GM23338 (cell line): ENCODE data around the gene VSIG10L. TPM values are rescaled to one million over a fixed set of nuclear protein-coding genes. Genes with fewer than 3 reads are reported as not detected.

Source experiments
- ATAC-seq: fragments of 200-7000 bp; cut with Tn5 transposase; 3 replicates; pipeline ENCODE4 v1.9.1; 2020
- DNase-seq: peaks from one replicate; pipeline ENCODE4 v3.0.0-alpha.2; 2015; ENCODE audit warnings: low spot score
- H2AFZ ChIP-seq: fragments of 200-600 bp; sonication (generic); 2 replicates; pipeline ENCODE4 v1.8.0; 2016; ENCODE audit warnings: antibody characterized with exemption, mild to moderate bottlenecking, moderate library complexity
- H3F3A ChIP-seq: fragments of 200-600 bp; sonication (generic); replicated peaks from 2 replicates; pipeline ENCODE4 v1.8.0; 2017; ENCODE audit warnings: antibody characterized with exemption, mixed run types, low read depth
- H3K27ac ChIP-seq: fragments of 200-600 bp; sonication (generic); 2 replicates; pipeline ENCODE4 v1.6.1; 2016; ENCODE audit warnings: low read depth
- H3K27me3 ChIP-seq: fragments of 200-600 bp; sonication (generic); 2 replicates; pipeline ENCODE4 v1.8.0; 2016; ENCODE audit warnings: mild to moderate bottlenecking, mixed run types, moderate library complexity; ENCODE audit not compliant: insufficient read depth
- H3K36me3 ChIP-seq: fragments of 200-600 bp; sonication (generic); 2 replicates; pipeline ENCODE4 v1.8.0; 2016; ENCODE audit warnings: mild to moderate bottlenecking; ENCODE audit not compliant: insufficient read depth
- H3K4me1 ChIP-seq: fragments of 200-600 bp; sonication (generic); 2 replicates; pipeline ENCODE4 v1.8.0; 2016; ENCODE audit warnings: mild to moderate bottlenecking, moderate library complexity; ENCODE audit not compliant: insufficient read depth
- H3K4me2 ChIP-seq: fragments of 200-600 bp; sonication (generic); 2 replicates; pipeline ENCODE4 v1.7.1; 2017; ENCODE audit warnings: mixed run types
- H3K4me3 ChIP-seq: fragments of 200-600 bp; sonication (generic); 2 replicates; pipeline ENCODE4 v1.6.1; 2016; ENCODE audit warnings: mixed run types
- H3K79me2 ChIP-seq: fragments of 200-600 bp; sonication (generic); replicated peaks from 2 replicates; pipeline ENCODE4 v1.8.0; 2017; ENCODE audit warnings: mild to moderate bottlenecking; ENCODE audit not compliant: insufficient read depth
- H3K9me2 ChIP-seq: fragments of 200-600 bp; sonication (generic); 2 replicates; pipeline ENCODE4 v1.8.0; 2017; ENCODE audit not compliant: insufficient read depth
- H4K20me1 ChIP-seq: fragments of 200-600 bp; sonication (generic); replicated peaks from 2 replicates; pipeline ENCODE4 v1.8.0; 2017; ENCODE audit warnings: mild to moderate bottlenecking; ENCODE audit not compliant: insufficient read depth
- H3K27ac Mint-ChIP-seq: 2 replicates; pipeline ENCODE4 v1.8.0; 2020; ENCODE audit warnings: inconsistent platforms, mild to moderate bottlenecking, moderate library complexity, mixed read lengths
- H3K27me3 Mint-ChIP-seq: 3 replicates; pipeline ENCODE4 v1.8.0; 2022; ENCODE audit warnings: low read depth, mild to moderate bottlenecking, moderate library complexity, mixed read lengths, inconsistent platforms; ENCODE audit not compliant: insufficient read depth, poor library complexity
- H3K36me3 Mint-ChIP-seq: 3 replicates; pipeline ENCODE4 v1.8.0; 2021; ENCODE audit warnings: low read depth, mild to moderate bottlenecking, inconsistent platforms, moderate library complexity, mixed read lengths
- H3K4me1 Mint-ChIP-seq: 3 replicates; pipeline ENCODE4 v1.8.0; 2020; ENCODE audit warnings: mild to moderate bottlenecking, inconsistent platforms, mixed read lengths
- H3K4me3 Mint-ChIP-seq: 3 replicates; pipeline ENCODE4 v1.8.0; 2021; ENCODE audit warnings: moderate library complexity, mild to moderate bottlenecking, inconsistent platforms, mixed read lengths
- H3K9me3 Mint-ChIP-seq: 3 replicates; pipeline ENCODE4 v1.8.0; 2020; ENCODE audit warnings: moderate library complexity, mild to moderate bottlenecking, inconsistent platforms, mixed read lengths
- CREB1 ChIP-seq: fragments of 250-450 bp; sonication (Bioruptor Pico); IDR thresholded peaks from 2 replicates; pipeline ENCODE4 v1.5.0; 2020; ENCODE audit warnings: low read depth, mild to moderate bottlenecking, moderate library complexity
- ETS1 ChIP-seq: IDR thresholded peaks from 2 replicates; pipeline ENCODE4 v1.6.1; 2016; ENCODE audit warnings: antibody characterized with exemption
- EZH2 ChIP-seq: fragments of 200-600 bp; sonication (generic); IDR thresholded peaks from one replicate; pipeline ENCODE4 v1.8.0; 2017; ENCODE audit warnings: antibody characterized with exemption, mild to moderate bottlenecking, low read depth; ENCODE audit not compliant: unreplicated experiment
- EZH2phosphoT487 ChIP-seq: fragments of 200-600 bp; sonication (generic); IDR thresholded peaks from one replicate; pipeline ENCODE4 v1.8.1; 2018; ENCODE audit warnings: antibody characterized with exemption; ENCODE audit not compliant: unreplicated experiment
- JUNB ChIP-seq: IDR thresholded peaks from one replicate; pipeline ENCODE4 v1.6.1; 2016; ENCODE audit warnings: antibody characterized with exemption; ENCODE audit not compliant: unreplicated experiment
- NANOG ChIP-seq: IDR thresholded peaks from 2 replicates; pipeline ENCODE4 v1.6.1; 2016; ENCODE audit warnings: antibody characterized with exemption, borderline replicate concordance
- POLR2AphosphoS5 ChIP-seq: IDR thresholded peaks from 2 replicates; pipeline ENCODE4 v1.6.1; 2016; ENCODE audit warnings: antibody characterized with exemption, low read depth
- REST ChIP-seq: IDR thresholded peaks from one replicate; pipeline ENCODE4 v1.6.1; 2018; ENCODE audit warnings: antibody characterized with exemption; ENCODE audit not compliant: unreplicated experiment
- STAT1 ChIP-seq: IDR thresholded peaks from one replicate; pipeline ENCODE4 v1.6.1; 2016; ENCODE audit warnings: antibody characterized with exemption; ENCODE audit not compliant: unreplicated experiment
- ZNF114 ChIP-seq: fragments of 250-450 bp; sonication (Bioruptor Pico); IDR thresholded peaks from 2 replicates; pipeline ENCODE4 v1.5.0; 2020; ENCODE audit warnings: mild to moderate bottlenecking, moderate library complexity
- ZNF331 ChIP-seq: fragments of 250-450 bp; sonication (Bioruptor Pico); IDR thresholded peaks from 2 replicates; pipeline ENCODE4 v1.5.0; 2020; ENCODE audit warnings: low read depth, mild to moderate bottlenecking, moderate library complexity
- ZNF462 ChIP-seq: fragments of 250-450 bp; sonication (Bioruptor Pico); IDR thresholded peaks from 2 replicates; pipeline ENCODE4 v1.5.0; 2020; ENCODE audit warnings: mild to moderate bottlenecking, moderate library complexity
- polyA plus RNA-seq: library from polyadenylated mRNA; unstranded; fragments of >200 nt; fragmentation: Nextera tagmentation; extraction: Ambion mirVana; gene quantifications from 2 replicates; pipeline ENCODE4 v1.2.1, GENCODE V29; 2016
- total RNA-seq: library from RNA; depleted of rRNA; stranded (reverse); fragments of >200 nt; shearing (Covaris generic); gene quantifications from 2 replicates; pipeline ENCODE4 v1.2.3, GENCODE V29; 2014
- TF ChIP-seq, protein P1 (sequence below), 2 experiments: fragments of 200-600 bp in 1 of 2; sonication (generic) in 1 of 2; conservative IDR thresholded peaks; 2 replicates each; pipeline versions ENCODE4 v1.5.1 to v1.6.1; 2016 to 2017; ENCODE audit warnings: antibody characterized with exemption in 2 of 2, low read depth in 2 of 2, mild to moderate bottlenecking in 2 of 2, moderate library complexity in 1 of 2

VSIG10L gene
- total and polyA plus RNA-seq, 2 experiments from 2014 or later: 9.6 to 10.4 TPM

DNA sequence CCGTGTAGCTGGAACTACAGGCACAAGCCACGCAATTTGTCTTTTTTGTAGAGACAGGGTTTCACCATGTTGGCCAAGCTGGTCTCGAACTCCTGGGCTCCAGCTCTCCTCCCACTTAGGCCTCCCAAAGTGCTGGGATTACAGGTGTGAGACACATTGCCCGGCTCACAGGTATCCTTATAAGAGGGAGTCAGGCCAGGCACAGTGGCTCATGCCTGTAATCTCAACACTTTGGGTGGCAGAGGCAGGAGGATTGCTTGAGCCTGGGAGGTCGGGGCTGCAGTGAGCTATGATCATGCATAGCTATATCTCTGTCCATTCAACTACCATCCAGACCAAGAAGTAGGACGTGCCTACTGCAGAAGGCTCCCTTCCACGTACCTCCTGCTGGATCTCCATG is 40.7 kb downstream of the VSIG10L start:
- Mint-ChIP-seq H3K27ac (no peak overlapping the region), H3K9me3 (peaks cover 13% of the 10 kb centered on the region), H3K4me3 (no peak overlapping the region), H3K4me1 (peaks cover 9% of the 10 kb centered on the region), H3K27me3 (no peaks in the 10 kb centered on the region), H3K36me3 (peaks cover 4% of the 10 kb centered on the region; the same call in 1 of the 3 replicates)
- H3K9me2 ChIP-seq: no peaks in the 10 kb centered on the region
- no peak for ATAC-seq
- no peak overlapping the region for H3K27ac ChIP-seq
- no peak overlapping the region for H3K4me2 ChIP-seq
- H3F3A ChIP-seq: peaks cover 2% of the 10 kb centered on the region; the same call in 1 of the 2 replicates
- H3K4me1 ChIP-seq: peaks cover under 1% of the 10 kb centered on the region
- no peak overlapping the region for H2AFZ ChIP-seq
- no peaks in the 10 kb centered on the region for H3K79me2 ChIP-seq
- TF ChIP-seq REST (no peak), EZH2 (no peak), ZNF462 (CRISPR knock-in tag) (no peak), ZNF331 (CRISPR knock-in tag) (no peak), EZH2phosphoT487 (no peak), NANOG (no peak), POLR2AphosphoS5 (no peak), JUNB (no peak), CREB1 (CRISPR knock-in tag) (no peak), ZNF114 (CRISPR knock-in tag) (no peak), STAT1 (no peak), ETS1 (no peak)
- TF ChIP-seq, protein P1, sequence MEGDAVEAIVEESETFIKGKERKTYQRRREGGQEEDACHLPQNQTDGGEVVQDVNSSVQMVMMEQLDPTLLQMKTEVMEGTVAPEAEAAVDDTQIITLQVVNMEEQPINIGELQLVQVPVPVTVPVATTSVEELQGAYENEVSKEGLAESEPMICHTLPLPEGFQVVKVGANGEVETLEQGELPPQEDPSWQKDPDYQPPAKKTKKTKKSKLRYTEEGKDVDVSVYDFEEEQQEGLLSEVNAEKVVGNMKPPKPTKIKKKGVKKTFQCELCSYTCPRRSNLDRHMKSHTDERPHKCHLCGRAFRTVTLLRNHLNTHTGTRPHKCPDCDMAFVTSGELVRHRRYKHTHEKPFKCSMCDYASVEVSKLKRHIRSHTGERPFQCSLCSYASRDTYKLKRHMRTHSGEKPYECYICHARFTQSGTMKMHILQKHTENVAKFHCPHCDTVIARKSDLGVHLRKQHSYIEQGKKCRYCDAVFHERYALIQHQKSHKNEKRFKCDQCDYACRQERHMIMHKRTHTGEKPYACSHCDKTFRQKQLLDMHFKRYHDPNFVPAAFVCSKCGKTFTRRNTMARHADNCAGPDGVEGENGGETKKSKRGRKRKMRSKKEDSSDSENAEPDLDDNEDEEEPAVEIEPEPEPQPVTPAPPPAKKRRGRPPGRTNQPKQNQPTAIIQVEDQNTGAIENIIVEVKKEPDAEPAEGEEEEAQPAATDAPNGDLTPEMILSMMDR (conservative IDR thresholded peaks at IDR 0.05; ENCODE audit: low read depth in 2 of 2): no peak
- H3K27me3 ChIP-seq: no peaks in the 10 kb centered on the region
- H4K20me1 ChIP-seq: no peaks in the 10 kb centered on the region
- DNase-seq: no peak
- no peaks in the 10 kb centered on the region for H3K36me3 ChIP-seq
- H3K4me3 ChIP-seq: no peak overlapping the region
